Mucosa of rectum (tissue), 2 donors: ENCODE measurements around the gene STX12.

Experiments
- H3K27ac ChIP-seq, 2 donors: one replicate each; pipeline ENCODE4 v1.7.0; 2013; ENCODE audit warnings: inconsistent platforms in 2 of 2, low read depth in 2 of 2, low read length in 2 of 2
- H3K27me3 ChIP-seq, 2 donors: one replicate each; pipeline ENCODE4 v1.7.0; 2013; ENCODE audit warnings: low read length in 2 of 2; ENCODE audit not compliant: control insufficient read depth in 2 of 2, insufficient read depth in 2 of 2
- H3K36me3 ChIP-seq, 2 donors: one replicate each; pipeline ENCODE4 v1.7.0; 2013; ENCODE audit warnings: low read length in 2 of 2; ENCODE audit not compliant: control insufficient read depth in 2 of 2, insufficient read depth in 2 of 2
- H3K4me1 ChIP-seq, 2 donors: one replicate each; pipeline ENCODE4 v1.7.0; 2013; ENCODE audit warnings: low read length in 2 of 2, mild to moderate bottlenecking in 1 of 2; ENCODE audit not compliant: control insufficient read depth in 2 of 2, insufficient read depth in 2 of 2
- H3K4me3 ChIP-seq, 2 donors: one replicate each; pipeline ENCODE4 v1.7.0; 2013; ENCODE audit warnings: low read length in 2 of 2
- H3K9ac ChIP-seq, 2 donors: one replicate each; pipeline ENCODE4 v1.7.0; 2013; ENCODE audit warnings: low read length in 2 of 2, low read depth in 1 of 2, mild to moderate bottlenecking in 1 of 2
- H3K9me3 ChIP-seq, 2 donors: one replicate each; pipeline ENCODE4 v1.7.0; 2013; ENCODE audit warnings: low read length in 2 of 2; ENCODE audit not compliant: control insufficient read depth in 2 of 2
- donor health status: healthy.
- donor health status: Normal muscosa, but diverticular disease.

The STX12 gene

GRCh38 chr1:27772932-27773825 lies at the start of gene STX12:
TSS of gene STX12 (plus strand) at chr1:27773219. CDS start at chr1:27773308, 89 bp downstream.
- Histone ChIP-seq H3K9me3 (no peaks in the 10 kb centered on the region), H3K27me3 (no peaks in the 10 kb centered on the region), H3K27ac (peak within 1 kb of the TSS; percentile 93 to 95), H3K4me1 (peaks cover 9 to 11% of the 10 kb centered on the region in 2 donors), H3K4me3 (peak within 1 kb of the TSS; percentile 94 to 95), H3K36me3 (no peaks in the 10 kb centered on the region), H3K9ac (peak within 1 kb of the TSS; percentile 98)

- Histone ChIP-seq H3K9ac (peak overlapping the region; percentile 9 to 61), H3K27me3 (no peaks in the 10 kb centered on the region), H3K27ac (peak overlapping the region; percentile 54 to 65)
Observed at GRCh38 chr1:27724961-27725373, 48.1 kb upstream of the STX12 start.

GRCh38 chr1:27725374-27726172 lies 47.4 kb upstream of the STX12 start, which contains the start of gene FAM76A:
TSS of gene FAM76A (plus strand) at chr1:27725961. CDS start at chr1:27726081, 120 bp downstream.
- Histone ChIP-seq H3K27ac (peak within 1 kb of the TSS; percentile 90 to 91), H3K4me3 (peak within 1 kb of the TSS; percentile 76 to 86), H3K36me3 (peaks cover 5 to 6% of the 10 kb centered on the region in 2 donors), H3K27me3 (no peaks in the 10 kb centered on the region), H3K9me3 (no peaks in the 10 kb centered on the region), H3K4me1 (peaks cover 2 to 16% of the 10 kb centered on the region in 2 donors), H3K9ac (peak within 1 kb of the TSS; percentile 85 to 90)

More at GRCh38 chr1:27724961-27725373, 48.1 kb upstream of the STX12 start:
- no peaks in the 10 kb centered on the region for H3K9me3 ChIP-seq
- H3K4me3 ChIP-seq = peak overlapping the region; percentile 70 to 77
- H3K36me3 ChIP-seq = peaks cover 5 to 6% of the 10 kb centered on the region in 2 donors
- H3K4me1 ChIP-seq = peaks cover 2 to 16% of the 10 kb centered on the region in 2 donors

- Histone ChIP-seq H3K36me3 (peaks cover 5 to 6% of the 10 kb centered on the region in 2 donors), H3K4me3 (peak overlapping the region; percentile 76 to 86), H3K4me1 (peaks cover 2 to 16% of the 10 kb centered on the region in 2 donors), H3K27me3 (no peaks in the 10 kb centered on the region), H3K9me3 (no peaks in the 10 kb centered on the region), H3K27ac (peak overlapping the region; percentile 90 to 91), H3K9ac (peak overlapping the region; percentile 85 to 90)
Observed at GRCh38 chr1:27726173-27727044, 46.6 kb upstream of the STX12 start.

GRCh38 chr1:27727126-27727525 lies 45.9 kb upstream of the STX12 start:
- no peaks in the 10 kb centered on the region for H3K27me3 ChIP-seq
- no peak overlapping the region for H3K27ac ChIP-seq
- peaks cover 5 to 6% of the 10 kb centered on the region in 2 donors for H3K36me3 ChIP-seq
- no peaks in the 10 kb centered on the region for H3K9me3 ChIP-seq
- H3K9ac ChIP-seq = peak overlapping the region in 1 of 2 donors; percentile 90
- H3K4me3 ChIP-seq = peak overlapping the region; percentile 76 to 86
- H3K4me1 ChIP-seq = peaks cover 2 to 16% of the 10 kb centered on the region in 2 donors

- Histone ChIP-seq H3K4me3 (no peak overlapping the region), H3K4me1 (no peaks in the 10 kb centered on the region), H3K36me3 (peaks cover 20 to 24% of the 10 kb centered on the region in 2 donors), H3K27ac (no peak overlapping the region), H3K27me3 (no peaks in the 10 kb centered on the region), H3K9ac (no peak overlapping the region), H3K9me3 (no peaks in the 10 kb centered on the region)
Observed at GRCh38 chr1:27736252-27736651, 36.8 kb upstream of the STX12 start.

- Histone ChIP-seq H3K9me3 (no peaks in the 10 kb centered on the region), H3K9ac (no peak overlapping the region), H3K4me1 (no peaks in the 10 kb centered on the region), H3K27me3 (no peaks in the 10 kb centered on the region), H3K4me3 (no peak overlapping the region), H3K27ac (no peak overlapping the region), H3K36me3 (peaks cover 21 to 23% of the 10 kb centered on the region in 2 donors)
Observed at GRCh38 chr1:27741121-27741520, 31.9 kb upstream of the STX12 start.

GRCh38 chr1:27744556-27744955 lies 28.5 kb upstream of the STX12 start:
- Histone ChIP-seq H3K9me3 (no peaks in the 10 kb centered on the region), H3K27ac (no peak overlapping the region), H3K36me3 (peaks cover 21 to 29% of the 10 kb centered on the region in 2 donors), H3K4me1 (no peaks in the 10 kb centered on the region), H3K27me3 (no peaks in the 10 kb centered on the region), H3K9ac (no peak overlapping the region), H3K4me3 (no peak overlapping the region)

GRCh38 chr1:27745466-27745865 lies 27.6 kb upstream of the STX12 start:
- H3K27ac ChIP-seq = no peak overlapping the region
- H3K9ac ChIP-seq = no peak overlapping the region
- H3K36me3 ChIP-seq = peaks cover 30 to 32% of the 10 kb centered on the region in 2 donors
- H3K4me1 ChIP-seq = no peaks in the 10 kb centered on the region
- H3K27me3 ChIP-seq = no peaks in the 10 kb centered on the region
- H3K9me3 ChIP-seq = no peaks in the 10 kb centered on the region
- no peak overlapping the region for H3K4me3 ChIP-seq
